Calu3 (cell line): Measurements from ENCODE around the gene GNB1L. TPM values are rescaled to one million over a fixed set of nuclear protein-coding genes. Genes with fewer than 3 reads are reported as not detected.

ENCODE experiments used
- Bru-seq: library from RNA; stranded (reverse); fragments of 400-500 nt; gene quantifications from one replicate; lab custom pipeline; 2021; lab: Mats Ljungman, UMichigan
- BruChase-seq, 2 experiments: library from RNA; stranded (reverse); fragments of 400-500 nt; gene quantifications; one replicate each; lab custom pipeline; 2021; lab: Mats Ljungman, UMichigan
- BruUV-seq: library from RNA; stranded (reverse); fragments of 400-500 nt; replicated peaks from 2 replicates; lab custom pipeline; 2021; lab: Mats Ljungman, UMichigan
- CTCF ChIA-PET: fragments of 300-600 bp; sonication (Branson Sonifier 250); formaldehyde crosslinking; loops from one replicate; lab custom pipeline; 2022; ENCODE audit warnings: antibody characterized with exemption; lab: Charles Lee
- DNase-seq: peaks from one replicate; pipeline ENCODE4 v3.0.0; 2022
- H3K27ac Mint-ChIP-seq: one replicate; pipeline ENCODE4 v1.8.0; 2022; ENCODE audit warnings: mixed read lengths; ENCODE audit not compliant: unreplicated experiment
- H3K27me3 Mint-ChIP-seq: one replicate; pipeline ENCODE4 v1.8.0; 2022; ENCODE audit warnings: mixed read lengths; ENCODE audit not compliant: unreplicated experiment
- H3K36me3 Mint-ChIP-seq: one replicate; pipeline ENCODE4 v1.8.0; 2022; ENCODE audit warnings: mild to moderate bottlenecking, moderate library complexity, mixed read lengths; ENCODE audit not compliant: insufficient read depth, unreplicated experiment
- H3K4me1 Mint-ChIP-seq: one replicate; pipeline ENCODE4 v1.8.0; 2022; ENCODE audit warnings: mild to moderate bottlenecking, low read depth, mixed read lengths; ENCODE audit not compliant: unreplicated experiment
- H3K4me3 Mint-ChIP-seq: one replicate; pipeline ENCODE4 v1.8.0; 2022; ENCODE audit warnings: mild to moderate bottlenecking, low read depth, moderate library complexity, mixed read lengths; ENCODE audit not compliant: unreplicated experiment
- H3K9me3 Mint-ChIP-seq: one replicate; pipeline ENCODE4 v1.8.0; 2022; ENCODE audit warnings: low read depth, mixed read lengths; ENCODE audit not compliant: unreplicated experiment
- intact Hi-C: fragments of 100-400 bp; cut with micrococcal nuclease; formaldehyde crosslinking; loops from one replicate; pipeline ENCODE4 v1.10.0; 2022; ENCODE audit not compliant: unreplicated experiment
- long read RNA-seq: library from polyadenylated mRNA; stranded (forward); transcript quantifications from one replicate; pipeline ENCODE4 v2.0.0, GENCODE V29; 2022
- total RNA-seq: library from RNA; stranded (reverse); gene quantifications from 2 replicates; pipeline ENCODE4 v1.2.3, GENCODE V29; 2022
- TF ChIP-seq, protein P1 (sequence below): fragments of 200-600 bp; IDR thresholded peaks from one replicate; pipeline ENCODE4 v1.8.0; 2022; ENCODE audit warnings: antibody characterized with exemption; ENCODE audit not compliant: unreplicated experiment

The GNB1L gene, protein sequence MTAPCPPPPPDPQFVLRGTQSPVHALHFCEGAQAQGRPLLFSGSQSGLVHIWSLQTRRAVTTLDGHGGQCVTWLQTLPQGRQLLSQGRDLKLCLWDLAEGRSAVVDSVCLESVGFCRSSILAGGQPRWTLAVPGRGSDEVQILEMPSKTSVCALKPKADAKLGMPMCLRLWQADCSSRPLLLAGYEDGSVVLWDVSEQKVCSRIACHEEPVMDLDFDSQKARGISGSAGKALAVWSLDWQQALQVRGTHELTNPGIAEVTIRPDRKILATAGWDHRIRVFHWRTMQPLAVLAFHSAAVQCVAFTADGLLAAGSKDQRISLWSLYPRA
- total RNA-seq = 9.1 and 13.0 TPM in 2 replicates
- Bru-seq, nascent RNA = percentile 48 among the genes with signal in this experiment
- percentile 77 among the genes with signal in this experiment for BruChase-seq, experiment 1, labeled RNA remaining after a 6-hour chase
- BruChase-seq, experiment 2, labeled RNA remaining after a 2-hour chase = percentile 80 among the genes with signal in this experiment
- long read RNA-seq, full-length matches to known transcripts = 8 of 22 reads
- long read RNA-seq, partial matches to known transcripts = 1 of 22 reads
- long read RNA-seq, other reads (novel, unspliced or antisense) = 13 of 22 reads

DNA sequence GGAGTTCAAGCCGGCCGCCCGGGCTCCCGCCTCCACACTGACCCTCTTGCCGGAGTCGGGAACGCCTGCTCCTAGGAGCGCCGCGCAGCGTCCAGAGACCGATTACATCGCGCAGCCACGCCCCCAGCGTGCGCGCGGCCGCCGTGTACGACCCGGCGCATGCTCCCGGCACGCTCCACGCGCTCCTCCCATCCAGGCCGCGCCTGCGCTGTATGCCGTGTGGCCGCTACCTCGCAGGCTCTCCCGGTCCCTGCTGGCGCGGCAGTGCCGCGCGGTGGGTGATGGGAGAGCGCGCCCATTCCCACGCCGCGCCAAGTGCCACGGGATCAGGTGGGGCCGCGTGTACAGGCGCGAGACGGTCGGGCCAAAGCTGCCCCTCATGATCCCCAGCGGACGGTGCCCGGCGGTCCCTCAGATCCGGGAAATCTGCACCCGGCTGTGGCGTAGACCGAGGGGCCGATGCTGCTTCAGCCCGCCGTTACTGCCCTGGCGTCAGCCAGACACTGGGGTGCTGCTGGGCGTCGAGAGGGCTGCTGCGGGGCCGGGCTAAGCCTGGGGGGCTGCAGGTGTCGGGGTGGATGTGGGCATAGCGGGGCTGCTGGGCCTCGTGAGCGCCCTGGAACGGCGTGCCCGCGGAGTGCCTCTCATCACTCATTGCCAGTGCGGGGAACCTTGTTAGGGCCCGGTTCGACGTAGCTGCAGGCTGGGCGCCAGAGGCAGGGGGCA lies at the start of gene GNB1L, which contains the start of gene RTL10:
Gene GNB1L (minus strand): TSS at position 97 of the 726 bp plus-strand sequence. CDS start 33,519 bp downstream, outside the sequence.
Gene RTL10 (minus strand): TSS at position 97 of the 726 bp plus-strand sequence. CDS start 2,613 bp downstream, outside the sequence.
- TF ChIP-seq, protein P1, sequence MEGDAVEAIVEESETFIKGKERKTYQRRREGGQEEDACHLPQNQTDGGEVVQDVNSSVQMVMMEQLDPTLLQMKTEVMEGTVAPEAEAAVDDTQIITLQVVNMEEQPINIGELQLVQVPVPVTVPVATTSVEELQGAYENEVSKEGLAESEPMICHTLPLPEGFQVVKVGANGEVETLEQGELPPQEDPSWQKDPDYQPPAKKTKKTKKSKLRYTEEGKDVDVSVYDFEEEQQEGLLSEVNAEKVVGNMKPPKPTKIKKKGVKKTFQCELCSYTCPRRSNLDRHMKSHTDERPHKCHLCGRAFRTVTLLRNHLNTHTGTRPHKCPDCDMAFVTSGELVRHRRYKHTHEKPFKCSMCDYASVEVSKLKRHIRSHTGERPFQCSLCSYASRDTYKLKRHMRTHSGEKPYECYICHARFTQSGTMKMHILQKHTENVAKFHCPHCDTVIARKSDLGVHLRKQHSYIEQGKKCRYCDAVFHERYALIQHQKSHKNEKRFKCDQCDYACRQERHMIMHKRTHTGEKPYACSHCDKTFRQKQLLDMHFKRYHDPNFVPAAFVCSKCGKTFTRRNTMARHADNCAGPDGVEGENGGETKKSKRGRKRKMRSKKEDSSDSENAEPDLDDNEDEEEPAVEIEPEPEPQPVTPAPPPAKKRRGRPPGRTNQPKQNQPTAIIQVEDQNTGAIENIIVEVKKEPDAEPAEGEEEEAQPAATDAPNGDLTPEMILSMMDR = no peak
- Mint-ChIP-seq H3K4me1 (peaks cover 39% of the 10 kb centered on the region), H3K27me3 (no peaks in the 10 kb centered on the region), H3K27ac (peak within 1 kb of the TSS; percentile 28), H3K36me3 (peaks cover 50% of the 10 kb centered on the region), H3K9me3 (no peaks in the 10 kb centered on the region), H3K4me3 (peak within 1 kb of the TSS; percentile 95)
- no TSS peak for BruUV-seq
- CTCF ChIA-PET = interaction anchor here (0.7 kb wide), 1 partner anchor 55 kb away, joined by 3 read pairs; no protein-coding TSS in a partner anchor
- intact Hi-C loops = loop anchor here (2.0 kb wide), 2 partner anchors 26 to 48 kb away; no protein-coding TSS in a partner anchor
- DNase-seq = peak; percentile 96

DNA sequence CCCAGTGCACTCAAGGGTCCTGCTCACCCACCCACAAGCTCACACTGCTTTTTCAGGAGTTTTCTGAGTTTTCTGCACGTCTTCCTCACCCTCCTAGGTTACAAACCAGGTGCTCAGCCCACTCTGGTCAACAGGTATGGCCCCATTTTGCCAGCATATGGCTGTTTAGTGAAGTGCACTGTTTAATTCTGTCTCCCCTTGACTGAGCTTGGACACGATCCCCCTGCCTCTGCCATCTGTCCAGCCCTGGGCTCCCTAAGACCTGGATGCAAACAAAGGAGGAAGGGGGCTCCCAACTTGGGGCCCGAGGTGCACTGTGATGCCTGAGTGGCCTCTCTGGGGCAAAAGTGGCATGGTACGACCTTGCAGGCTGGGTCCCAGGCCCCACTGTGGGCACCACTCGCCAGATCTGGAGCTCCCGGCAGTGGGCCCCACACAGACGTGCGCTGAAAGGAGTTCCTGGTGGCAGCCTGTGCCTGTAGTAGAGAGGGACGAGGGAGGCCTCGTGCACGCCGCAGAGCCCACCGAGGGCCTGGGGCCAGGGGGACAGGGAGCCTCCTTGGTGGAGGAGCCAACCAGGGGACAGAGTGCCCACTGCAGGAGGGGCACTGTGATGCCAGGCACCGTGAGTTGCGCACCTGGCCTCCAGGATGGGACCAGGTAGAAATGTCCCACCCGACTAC lies 49.6 kb upstream of the GNB1L start:
- no peaks in the 10 kb centered on the region for H3K27me3 Mint-ChIP-seq
- CTCF ChIA-PET = interaction anchor here (1.0 to 1.3 kb wide), 2 partner anchors 17 to 174 kb away, joined by 3 read pairs; no protein-coding TSS in a partner anchor
- intact Hi-C loops = no loop called here

DNA sequence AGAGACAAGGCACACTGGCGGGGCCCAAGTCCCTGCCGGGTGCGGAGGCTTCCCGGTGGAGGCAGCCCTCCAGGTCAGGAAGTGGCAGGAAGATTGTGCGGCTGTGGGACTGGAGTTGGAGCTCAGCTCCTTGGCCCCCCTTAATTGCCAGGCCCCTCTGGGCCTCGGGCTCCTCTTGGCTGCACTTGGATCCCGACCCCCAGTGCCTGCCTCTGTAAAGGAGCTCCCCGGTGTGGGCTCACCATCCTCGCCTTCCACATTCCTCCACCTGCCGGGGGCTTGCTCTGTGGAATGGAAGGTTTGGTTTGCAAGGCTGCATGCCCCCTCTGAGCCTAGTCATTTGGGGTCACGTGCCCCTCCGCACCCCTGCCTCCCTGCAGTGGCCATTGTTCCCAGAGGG lies 48.8 kb upstream of the GNB1L start:
- CTCF ChIA-PET = no interaction called here
- no peaks in the 10 kb centered on the region for H3K9me3 Mint-ChIP-seq
- no peak overlapping the region for H3K4me3 Mint-ChIP-seq
- no peak overlapping the region for H3K27ac Mint-ChIP-seq
- no TSS peak for BruUV-seq
- no peaks in the 10 kb centered on the region for H3K27me3 Mint-ChIP-seq
- no peaks in the 10 kb centered on the region for H3K4me1 Mint-ChIP-seq
- intact Hi-C loops = no loop called here
- TF ChIP-seq, protein P1 = no peak
- no peak for DNase-seq
- no peaks in the 10 kb centered on the region for H3K36me3 Mint-ChIP-seq

More for the DNA sequence above, 49.6 kb upstream of the GNB1L start:
- Mint-ChIP-seq H3K4me3 (no peak overlapping the region), H3K27ac (no peak overlapping the region), H3K4me1 (no peaks in the 10 kb centered on the region), H3K36me3 (no peaks in the 10 kb centered on the region), H3K9me3 (no peaks in the 10 kb centered on the region)
- no peak for DNase-seq
- BruUV-seq = no TSS peak
- TF ChIP-seq, protein P1 = no peak
